GM19467 (cell line): Measurements from ENCODE around the gene SNX19.
"Not testable (repeated sequence)": the region's sequence is repeated elsewhere in the genome, so short reads cannot be mapped to it uniquely, and the experiment has no call there.

Source experiments
- ATAC-seq: cut with Tn5 transposase; IDR thresholded peaks from one replicate; pipeline ENCODE4 v1.9.1; 2021; ENCODE audit warnings: mild to moderate bottlenecking, moderate library complexity; ENCODE audit not compliant: unreplicated experiment

SNX19 gene

DNA sequence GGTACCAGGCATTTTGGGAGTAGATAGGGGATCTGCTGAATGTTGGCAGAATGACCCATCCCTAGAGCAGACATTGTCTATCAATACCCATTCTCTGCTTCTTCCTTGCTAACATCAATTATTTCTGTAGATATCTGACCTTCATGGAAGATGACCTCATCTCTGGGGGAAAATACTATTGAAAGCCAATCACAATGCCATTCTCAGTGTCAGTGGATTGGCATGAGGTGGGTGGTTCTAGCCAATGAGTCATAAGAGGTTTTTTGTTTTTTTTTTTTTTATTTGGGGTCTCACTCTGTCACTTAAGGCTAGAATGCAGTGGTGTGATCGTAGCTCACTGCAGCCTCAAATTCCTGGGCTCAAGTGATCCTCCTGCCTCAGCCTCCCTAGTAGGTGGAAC is 42.5 kb downstream of the SNX19 start:
- no peak for ATAC-seq

GRCh38 chr11:130872981-130873380 is 43.3 kb downstream of the SNX19 start:
- no peak for ATAC-seq

DNA sequence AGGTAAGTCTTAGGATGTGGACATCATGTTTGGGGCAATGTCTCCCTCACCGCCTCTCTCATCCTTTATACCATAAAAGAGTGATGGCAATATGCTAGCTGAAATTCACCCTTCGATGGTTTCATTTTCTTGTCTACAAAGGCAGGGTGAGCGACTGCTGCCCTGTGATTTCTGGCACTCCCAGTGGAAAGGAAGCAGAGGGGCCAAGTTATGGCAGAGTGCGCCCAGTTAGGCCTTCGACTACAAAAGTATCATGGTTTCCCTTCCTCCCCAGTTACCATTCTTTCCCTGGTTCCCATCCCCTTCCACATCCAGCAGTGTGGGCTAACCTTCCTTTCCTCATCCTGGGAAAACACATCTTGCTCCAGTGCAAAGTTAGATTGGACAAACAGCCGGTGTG is 43.8 kb downstream of the SNX19 start:
- no peak for ATAC-seq

DNA sequence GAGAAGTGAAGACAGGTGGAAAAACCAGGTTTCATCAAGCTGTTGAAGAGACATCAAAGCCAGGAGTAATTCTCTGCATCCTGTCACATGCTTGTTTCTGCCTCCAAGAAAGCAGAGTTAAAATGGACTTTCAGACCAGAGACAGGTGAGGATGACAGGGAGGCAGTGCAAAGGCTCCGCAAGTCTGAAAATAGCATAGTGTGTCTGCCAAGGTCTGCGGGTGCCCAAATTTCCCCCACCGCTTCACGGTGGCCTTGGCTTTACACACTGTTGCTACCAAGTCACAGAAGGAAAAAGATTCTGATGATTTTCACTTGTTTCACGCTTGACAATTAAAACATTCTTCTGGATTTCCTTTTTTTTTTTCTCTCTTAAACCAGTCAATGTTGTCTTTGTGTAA is 44.2 kb downstream of the SNX19 start:
- no peak for ATAC-seq

- no peak for ATAC-seq
These were observed 44.7 kb downstream of the SNX19 start for GRCh38 chr11:130871616-130872015.

- ATAC-seq: no peak
These were observed 47.4 kb downstream of the SNX19 start for GRCh38 chr11:130868721-130869390.

DNA sequence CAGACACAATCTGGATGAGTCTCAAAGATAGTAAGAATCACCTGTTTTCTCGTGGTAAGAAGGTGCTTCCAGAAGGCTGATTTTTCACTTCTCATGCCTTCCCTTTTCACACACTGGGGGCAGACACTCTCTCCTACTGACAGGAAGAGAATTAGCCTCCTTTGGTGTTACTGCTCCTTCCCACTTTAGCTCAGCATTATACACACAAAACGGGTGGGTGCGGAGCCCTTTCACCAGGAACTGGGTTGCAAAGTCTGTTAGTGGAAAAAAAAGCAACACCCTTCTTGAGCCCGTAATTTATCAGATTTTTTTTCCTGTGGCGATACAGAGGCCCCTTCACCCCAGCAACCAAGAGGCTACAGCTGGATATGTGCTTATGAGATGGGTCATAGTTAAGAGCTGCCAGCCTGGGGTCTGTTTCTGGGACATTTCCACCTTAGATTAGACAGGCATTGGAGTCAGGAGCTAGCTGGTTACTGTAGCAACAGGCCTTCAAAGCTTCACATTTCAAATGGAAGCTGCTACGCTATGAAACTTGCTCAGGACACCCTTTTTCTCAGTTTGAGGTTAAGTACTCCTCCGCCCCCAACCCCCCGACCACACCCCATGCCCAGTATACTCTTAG is 48.1 kb downstream of the SNX19 start:
- no peak for ATAC-seq

GRCh38 chr11:130866831-130867230 is 49.4 kb downstream of the SNX19 start:
- ATAC-seq: no peak

GRCh38 chr11:130865774-130866114 is 50.5 kb downstream of the SNX19 start:
- no peak for ATAC-seq

DNA sequence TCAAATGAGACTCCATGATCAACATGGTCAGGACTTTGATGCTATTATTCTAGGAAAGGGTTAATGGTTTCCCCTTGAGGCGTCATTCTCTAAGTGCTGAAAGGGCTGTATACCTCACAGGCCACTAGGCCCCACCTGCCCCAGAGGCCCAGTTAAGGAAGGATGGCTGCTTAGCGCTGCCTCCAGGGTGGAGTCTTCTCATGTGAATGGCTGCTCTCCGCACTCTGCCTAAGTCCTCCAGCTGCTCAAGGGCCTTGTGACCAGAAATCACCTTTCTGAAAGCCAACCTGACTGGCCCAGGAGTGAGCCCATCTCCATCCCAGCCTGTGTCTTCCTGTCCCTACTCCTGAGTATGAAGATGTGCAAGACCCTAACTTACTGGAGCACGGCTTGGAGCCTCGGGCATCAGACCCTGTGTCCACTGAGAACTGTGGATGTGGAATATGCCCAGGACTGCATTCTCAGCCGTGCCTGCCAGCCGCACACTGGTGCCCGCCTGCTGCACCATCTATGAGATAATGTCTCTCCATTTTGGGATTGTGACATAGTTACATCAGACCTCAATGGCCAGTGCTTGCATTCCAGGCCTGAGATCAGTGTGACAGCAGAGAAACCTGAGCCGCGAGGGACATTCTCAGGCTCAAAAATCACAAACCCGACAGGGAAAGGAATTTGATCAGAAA is 51.0 kb downstream of the SNX19 start:
- ATAC-seq: no peak

- peak; percentile 78 for ATAC-seq
These were observed 54.1 kb downstream of the SNX19 start for GRCh38 chr11:130861902-130862860.

- ATAC-seq: no peak
These were observed 55.0 kb downstream of the SNX19 start for GRCh38 chr11:130861283-130861682.

DNA sequence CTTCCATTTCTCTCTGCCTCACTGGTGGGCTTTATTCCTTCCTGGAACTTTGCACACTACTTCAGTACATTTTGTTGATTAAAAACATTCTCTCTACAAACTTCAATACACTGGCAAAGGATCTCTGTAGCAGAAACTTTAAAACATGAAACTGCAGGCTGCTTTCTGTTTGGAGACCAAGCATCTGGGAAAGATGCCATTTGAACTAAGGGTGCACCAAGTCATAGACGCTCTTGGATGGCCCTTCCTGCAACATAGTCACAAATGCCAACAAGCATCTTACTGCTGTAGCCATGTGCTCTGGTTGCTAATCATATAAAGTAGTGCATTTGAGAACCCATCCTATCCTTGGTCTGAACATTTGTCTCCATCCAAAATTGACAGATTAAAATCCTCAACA is 56.4 kb downstream of the SNX19 start:
- ATAC-seq: no peak

DNA sequence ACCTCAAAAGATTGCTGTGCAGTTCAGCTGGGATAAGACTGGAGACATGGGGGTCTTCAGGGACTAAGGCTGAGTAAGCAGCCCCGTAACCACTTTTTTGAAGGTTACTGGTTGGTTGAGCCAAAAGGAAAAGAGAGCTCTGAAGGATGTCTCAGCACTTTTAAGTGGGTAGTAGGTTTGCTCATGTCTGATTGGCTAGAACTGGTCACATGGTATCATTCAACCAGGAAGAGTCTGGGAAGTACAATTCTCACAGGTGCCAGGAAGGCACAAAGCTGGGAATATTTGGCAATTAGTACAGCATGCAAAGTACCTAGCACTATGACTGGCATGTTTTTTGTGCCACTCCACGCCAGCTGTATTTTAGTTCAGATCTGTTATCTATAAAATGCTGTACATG is 58.1 kb downstream of the SNX19 start:
- ATAC-seq: no peak

DNA sequence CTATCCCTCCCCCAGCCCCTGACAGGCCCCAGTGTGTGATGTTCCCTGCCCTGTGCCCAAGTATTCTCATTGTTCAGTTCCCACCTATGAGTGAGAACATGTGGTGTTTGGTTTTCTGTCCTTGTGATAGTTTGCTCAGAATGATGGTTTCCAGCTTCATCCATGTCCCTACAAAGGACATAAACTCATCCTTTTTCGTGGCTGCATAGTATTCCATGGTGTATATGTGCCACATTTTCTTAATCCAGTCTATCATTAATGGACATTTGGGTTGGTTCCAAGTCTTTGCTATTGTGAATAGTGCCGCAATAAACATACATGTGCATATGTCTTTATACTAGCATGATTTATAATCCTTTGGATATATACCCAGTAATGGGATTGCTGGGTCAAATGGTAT is 60.6 kb downstream of the SNX19 start:
- not testable (repeated sequence) for ATAC-seq

DNA sequence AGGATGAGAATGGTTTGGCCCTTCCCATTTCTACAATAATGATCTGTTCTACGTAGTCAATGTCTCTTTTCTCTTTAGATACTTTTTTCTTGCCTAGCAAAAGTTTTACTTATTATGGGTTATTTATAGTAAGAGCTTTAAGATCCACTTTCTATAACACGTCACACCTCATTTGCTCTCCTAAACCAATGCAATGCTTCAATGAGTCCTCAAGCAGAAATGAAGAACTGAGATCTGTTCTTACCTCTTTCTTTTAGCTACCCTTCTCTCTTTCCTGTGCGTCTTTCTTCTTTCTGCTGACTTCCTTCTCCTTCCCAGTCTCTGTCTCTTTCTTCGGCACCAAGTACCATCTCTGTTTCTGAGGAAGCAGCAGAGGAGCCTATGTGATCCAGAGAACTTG is 61.8 kb downstream of the SNX19 start:
- ATAC-seq: no peak

DNA sequence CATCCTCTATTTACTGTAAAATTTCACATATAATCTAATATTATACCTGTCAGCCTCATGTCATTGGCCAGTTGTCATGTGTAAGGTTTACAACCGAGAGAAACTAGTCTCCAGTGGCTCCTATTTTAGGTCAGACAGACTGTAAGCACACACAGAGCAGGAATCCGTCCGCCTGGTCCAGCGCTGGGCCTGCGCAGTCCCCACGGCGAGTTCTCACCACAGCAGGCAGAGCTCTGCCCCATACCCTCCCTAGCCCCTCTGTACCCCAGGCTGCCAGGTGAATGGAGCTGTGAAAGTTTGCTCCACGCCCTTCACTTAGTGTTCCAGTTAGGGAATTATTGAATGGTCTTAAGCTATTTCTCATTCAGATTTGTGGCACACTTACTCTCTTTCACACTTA is 63.7 kb downstream of the SNX19 start:
- no peak for ATAC-seq

DNA sequence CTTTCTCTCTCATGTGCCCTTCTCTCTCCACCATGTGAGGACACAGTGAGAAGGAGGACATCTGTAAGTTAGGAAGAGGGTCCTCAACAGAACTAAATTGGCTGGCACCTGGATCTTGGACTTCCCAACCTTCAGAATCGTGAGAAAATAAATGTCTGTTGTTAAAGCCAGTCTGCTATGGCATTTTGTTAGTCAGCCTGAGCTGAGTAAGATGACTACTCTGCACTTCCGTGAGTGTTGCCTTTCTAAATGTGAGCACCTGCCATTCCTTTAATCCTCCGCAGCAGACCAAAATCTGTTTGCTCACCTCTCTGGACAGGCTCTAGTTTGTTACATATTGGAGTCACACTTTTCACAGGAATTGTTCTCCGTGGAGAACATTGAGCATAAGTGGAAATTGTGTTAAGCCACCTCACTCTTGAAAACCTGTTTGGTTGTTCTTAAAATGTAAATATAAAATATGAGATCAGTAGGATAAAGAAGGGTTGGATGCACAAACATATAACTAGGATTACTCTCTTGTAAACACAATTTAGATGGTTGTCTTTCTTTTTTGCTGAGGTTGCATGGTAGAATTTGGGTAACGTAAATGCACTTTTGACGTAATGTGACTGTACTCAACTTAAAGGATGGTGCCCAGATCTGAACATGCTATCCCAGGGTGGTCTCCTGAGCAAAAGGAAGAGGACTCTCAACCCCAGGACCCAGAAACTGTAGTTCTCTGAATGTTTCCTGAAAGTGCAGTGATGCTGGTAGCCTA is 65.9 kb downstream of the SNX19 start:
- ATAC-seq: no peak

DNA sequence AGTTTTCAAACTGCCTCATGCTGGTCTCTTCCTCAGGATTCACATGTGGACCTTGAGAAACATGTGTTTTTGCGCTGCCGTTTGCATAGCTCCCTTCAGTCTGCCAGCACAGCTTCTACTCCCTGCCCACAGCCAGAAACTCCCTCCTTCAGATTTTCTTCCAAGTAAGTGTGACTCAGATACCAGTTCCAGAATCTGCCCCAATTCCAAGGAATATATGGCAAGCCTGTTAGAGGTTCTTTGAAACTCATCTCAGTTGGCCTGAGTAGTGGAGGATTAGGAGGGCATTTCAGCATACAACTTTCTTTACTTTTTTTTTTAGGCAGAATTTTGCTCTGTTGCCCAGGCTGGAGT is 67.1 kb downstream of the SNX19 start:
- no peak for ATAC-seq

- ATAC-seq: no peak
These were observed 67.7 kb downstream of the SNX19 start for GRCh38 chr11:130848361-130849214.
